GM21619 (cell line): ENCODE measurements around the gene FGF18.
A peak's percentile ranks its signal among the peaks of the same experiment; 100 is the strongest.

Experiments
- ATAC-seq: cut with Tn5 transposase; IDR thresholded peaks from one replicate; pipeline ENCODE4 v1.9.1; 2021; ENCODE audit not compliant: unreplicated experiment

The FGF18 gene

DNA sequence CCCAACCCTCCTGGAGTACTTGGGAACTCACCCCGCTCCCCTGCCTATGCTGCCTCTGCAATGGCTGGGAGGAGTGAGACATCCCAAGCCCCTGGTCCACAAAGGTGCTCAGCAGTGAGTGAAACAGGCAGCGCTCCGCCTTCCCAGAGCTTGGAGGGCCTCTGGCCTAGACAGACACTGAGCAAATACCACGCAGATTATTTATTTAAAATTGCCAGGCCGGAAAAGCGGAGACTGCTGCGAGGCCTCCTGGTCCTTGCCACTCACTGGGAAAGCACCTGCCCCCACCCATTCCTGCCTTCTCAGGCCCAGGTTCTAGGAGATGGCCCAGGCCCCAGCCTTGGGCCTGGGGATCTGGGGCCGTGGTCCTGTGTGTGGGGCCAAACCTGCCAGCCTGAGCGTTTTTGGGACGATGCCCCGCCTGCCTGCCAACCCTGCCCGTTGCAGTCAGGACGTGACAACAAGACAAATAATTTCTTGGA lies 17.4 kb downstream of the FGF18 start:
- no peak for ATAC-seq

DNA sequence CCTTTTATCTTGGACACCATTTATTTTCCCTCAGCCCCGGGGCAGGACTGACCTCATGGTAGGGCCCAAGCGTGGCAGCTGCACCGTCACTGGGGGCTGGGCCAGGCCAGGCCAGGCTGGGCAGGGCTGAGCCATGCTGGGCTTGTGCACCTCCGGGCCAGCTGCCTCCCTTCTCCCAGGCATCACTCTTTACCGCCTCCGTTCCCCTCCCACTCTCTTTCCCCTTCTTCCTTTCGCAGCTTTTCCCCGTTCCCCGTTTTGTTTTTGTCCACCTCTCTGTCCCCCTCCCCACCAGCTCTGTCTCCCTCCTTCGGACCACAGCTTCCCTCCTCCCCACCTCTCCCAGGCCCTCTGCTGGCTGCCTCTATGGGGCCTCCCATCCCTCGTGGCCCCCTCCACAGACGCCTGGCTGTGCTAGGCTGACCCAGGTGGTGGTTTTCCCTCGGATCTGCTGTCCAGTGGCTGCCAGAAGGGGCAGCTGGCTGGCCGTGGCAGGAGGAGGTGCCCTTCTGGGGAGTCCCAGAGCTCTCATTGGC lies 17.9 kb downstream of the FGF18 start:
- no peak for ATAC-seq

DNA sequence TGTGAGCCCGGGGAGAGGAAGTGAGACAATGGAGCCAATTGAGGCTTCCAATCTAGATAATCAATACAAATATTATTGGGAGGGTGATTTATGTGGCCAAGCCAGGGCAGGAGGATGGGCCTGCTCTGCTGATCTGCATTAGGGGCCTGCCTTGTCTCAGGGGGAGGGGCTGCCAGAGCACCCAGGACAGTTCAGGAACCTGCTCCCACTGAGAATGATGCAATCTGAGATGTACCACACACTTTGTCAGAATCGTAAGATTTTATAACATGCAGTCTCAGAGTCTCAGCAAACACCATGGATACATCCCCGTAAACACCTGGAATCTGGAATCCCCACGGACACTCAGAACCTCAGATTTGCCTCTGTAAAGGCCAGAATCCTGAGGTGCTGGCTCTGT lies 19.3 kb downstream of the FGF18 start:
- no peak for ATAC-seq

DNA sequence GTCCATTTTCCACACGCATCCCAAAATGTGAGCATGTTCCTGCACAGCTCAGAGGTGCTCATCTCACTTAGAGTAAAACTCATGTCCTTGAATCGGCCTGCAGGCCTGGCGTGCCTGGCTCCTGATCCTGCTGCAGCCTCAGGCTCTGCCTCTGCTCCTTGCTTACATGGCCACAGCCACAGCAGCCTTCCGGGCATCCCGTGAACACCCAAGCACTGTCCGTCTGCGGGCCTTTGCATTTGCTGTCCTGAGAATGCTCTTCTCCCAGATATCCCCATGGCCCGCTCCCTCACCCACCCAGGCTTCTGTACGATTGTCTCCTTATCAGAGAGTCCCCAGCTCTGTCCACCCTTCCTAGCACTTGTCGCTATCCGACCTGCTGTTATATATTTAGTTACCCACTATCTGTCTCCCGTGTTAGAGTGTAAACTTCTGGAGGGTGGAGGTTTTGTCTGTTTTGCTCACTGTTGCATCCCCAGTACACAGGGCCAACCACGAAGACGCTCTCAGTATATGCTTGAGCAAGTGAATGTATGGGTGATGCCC lies 21.9 kb downstream of the FGF18 start:
- no peak for ATAC-seq

DNA sequence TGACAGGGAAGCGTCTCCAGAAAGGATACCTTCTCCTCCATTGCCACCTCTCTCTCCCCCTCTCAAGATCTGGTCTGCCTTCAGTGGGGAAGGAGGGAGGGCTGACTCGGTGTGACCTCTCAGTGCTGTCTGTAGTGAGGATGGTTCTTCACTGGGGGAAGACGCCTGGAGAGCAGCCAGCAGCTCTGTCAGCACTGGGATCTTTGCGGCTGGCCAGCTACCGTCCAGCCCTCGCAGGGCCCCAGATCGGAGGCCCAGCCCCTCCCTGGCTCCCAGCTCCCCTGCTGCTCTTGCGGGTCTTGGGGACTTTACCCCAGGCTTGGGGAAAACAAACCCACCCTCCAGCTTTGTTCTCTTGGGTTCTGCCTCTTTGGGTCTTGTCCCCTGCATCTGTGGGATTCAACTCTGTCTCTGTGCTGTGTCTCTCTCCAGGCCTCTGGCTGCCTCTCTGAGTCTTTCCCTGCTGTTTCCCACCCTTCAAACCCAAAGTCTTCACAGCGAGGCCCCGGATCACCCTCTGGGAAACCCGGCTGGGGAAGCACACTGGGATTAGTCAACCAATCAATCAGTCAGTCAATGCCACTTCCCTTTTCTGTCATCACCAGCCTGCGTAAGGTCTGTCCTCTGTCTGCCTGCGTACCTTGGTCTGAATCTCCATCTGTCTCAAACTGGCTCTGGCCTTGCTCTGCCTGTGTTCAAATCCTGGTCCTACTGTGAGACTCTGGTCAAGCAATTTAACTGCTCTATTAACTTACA lies 23.0 kb downstream of the FGF18 start:
- ATAC-seq, result peak; percentile 50

DNA sequence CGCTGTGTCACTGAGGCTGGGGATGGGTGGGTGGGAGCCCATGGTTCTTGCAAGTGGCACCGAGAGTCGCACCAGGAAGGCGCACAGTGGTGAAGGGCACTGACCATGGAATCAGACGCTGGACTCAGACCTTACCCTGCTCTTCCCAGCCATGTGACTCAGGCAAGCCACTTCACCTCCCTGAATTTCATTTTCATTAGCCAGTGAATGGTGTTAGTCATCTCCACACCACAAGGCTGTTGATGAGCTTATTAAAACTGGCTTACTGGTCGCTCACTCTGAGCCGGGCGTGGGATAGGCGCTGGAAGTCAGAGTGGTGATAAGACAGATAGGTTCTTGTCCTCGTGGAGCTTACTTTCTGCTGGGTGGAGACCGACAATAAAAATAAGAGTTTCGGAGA lies 25.1 kb downstream of the FGF18 start:
- no peak for ATAC-seq

DNA sequence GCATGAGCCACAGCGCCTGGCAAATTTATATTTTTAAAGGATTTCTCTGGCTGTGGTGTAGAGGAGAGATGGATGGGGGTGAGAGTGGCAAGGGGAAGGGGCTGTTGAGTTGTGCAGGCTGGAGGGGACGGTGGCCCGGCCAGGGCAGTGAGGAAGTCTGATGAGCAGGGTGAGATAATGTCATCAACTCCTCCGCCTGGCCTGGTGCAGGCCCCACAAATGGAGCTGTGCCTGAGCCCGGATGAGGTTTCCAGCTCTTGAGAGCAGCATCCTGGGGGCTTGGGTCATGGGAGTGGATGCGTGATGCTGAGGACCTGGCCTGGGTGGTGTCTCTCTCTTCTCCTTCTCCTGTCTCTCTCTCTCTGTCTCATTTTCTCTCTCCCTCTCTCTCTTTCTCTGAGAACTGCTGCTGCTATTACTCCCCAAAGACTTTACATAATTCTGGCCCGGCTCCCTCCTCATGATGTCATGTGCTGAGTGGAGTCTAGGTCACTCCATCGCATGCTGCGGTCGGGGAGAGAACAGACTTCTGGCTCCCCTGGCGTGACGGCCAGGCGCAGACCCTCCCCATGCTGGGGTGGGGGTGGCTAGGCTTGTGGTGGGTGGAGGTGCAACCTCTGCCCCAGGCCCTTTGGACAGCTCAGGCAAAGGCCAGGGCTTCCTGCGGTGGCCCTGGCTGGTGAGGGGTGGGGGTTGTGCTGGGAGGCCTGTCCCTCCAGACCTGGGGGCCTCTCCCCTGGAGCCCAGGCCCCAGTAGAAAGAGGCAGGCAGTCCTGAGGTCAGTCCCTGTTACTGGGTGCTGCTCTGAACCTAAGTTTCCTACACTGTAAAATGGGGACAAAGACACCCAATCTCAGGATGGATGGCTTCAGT lies 26.4 kb downstream of the FGF18 start:
- ATAC-seq, result no peak

DNA sequence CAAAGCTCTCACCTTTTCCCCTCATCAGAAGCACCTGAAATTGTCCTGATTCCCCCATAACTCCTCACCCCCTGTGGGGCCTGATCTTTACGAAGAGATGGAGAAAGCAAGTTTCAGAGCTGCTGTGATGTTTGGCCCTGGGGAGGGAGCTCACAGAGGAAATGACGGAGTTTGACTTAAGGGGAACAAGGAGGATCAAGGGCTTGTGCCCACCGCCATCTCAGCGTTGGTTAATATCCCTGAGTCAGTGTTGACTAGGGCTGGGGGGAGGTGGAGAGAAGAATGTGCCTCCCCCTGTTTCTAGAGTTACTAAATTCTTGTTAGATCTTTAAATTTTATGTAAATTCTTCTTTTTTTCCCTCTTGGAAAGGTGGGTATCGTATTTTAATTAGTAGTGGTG lies 27.8 kb downstream of the FGF18 start:
- ATAC-seq, result no peak

DNA sequence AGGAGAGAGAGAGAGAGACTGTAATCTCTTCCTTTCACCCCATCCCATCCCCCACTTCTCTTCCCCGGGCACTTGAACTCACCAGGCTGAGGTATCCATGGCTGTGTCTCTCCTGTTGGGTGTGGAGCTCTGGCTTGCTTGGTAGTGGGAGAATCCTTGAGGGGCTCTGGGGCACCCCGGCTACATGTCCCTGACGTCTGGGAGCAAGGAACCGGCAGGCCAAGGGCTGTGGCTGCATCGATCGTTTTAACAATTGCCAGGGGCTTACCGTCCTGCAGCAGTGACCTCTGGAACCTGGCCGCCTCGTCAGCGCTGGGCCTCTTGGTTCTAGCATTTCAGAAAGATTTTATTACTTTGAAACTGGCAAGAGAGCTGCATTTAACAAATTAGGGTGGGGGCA lies 30.0 kb downstream of the FGF18 start:
- no peak for ATAC-seq

DNA sequence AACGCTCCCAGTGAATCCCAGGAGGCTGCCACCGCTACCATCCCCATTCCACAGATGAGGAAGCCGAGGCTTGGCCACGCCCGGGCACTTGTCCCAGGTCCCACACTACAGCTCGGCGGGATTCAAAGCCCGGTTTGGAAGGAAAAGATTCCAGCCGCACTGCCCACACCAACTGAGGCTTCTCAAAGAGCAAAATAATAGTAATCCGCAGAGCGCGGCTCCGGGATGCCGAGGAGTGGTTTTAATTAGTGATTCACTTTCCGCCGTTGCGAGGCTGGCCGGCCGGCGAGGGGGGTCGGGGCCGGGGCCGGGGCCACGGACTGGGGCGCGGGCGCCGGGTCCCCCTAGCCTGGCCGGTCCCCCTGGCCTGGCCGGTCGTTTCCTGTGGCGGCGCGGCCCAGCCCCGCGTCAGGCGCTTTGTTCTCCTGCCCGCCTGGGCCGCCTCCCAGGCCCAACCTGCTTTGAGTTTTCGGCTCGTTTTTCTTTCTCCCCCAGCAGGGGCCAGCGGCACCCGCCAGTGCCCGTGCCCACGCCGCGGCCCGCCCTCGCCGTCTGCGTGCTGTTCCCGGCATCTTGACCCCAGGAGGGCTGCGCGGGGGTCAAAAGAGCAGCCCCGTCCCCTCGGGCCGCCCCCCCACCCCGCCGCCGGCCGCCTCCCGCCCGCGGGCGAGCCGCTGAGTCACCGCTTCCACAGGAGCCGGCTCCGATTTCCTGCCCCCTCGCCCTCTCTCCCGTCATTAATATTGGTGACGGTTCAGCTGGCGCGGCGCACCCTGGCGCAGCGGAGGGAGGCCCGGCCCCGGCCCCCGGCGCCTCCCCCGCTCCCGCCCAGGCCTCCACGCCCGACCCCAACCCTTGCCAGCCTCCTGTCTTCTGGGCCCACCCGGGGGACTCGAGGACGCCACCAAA lies 31.2 kb downstream of the FGF18 start:
- ATAC-seq, result no peak

DNA sequence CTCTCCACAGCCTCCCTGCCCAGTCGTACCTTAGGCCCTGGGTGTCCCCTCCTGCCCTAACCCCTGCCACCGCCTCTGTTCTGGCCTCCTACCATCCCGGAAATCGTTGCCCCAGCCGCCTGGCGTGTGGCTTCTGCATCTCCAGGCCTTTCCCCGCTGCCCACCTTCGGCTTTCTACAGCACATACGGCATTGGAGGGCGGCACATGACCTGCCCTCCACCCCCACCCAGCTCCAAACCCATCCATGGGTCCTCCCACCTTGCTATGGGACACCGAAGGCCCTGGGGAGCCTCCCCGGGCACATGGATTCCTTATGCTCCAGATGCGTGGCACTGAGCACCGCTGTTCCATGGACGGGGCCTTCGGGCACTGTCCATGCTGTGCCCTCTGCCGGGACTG lies 32.0 kb downstream of the FGF18 start:
- no peak for ATAC-seq

DNA sequence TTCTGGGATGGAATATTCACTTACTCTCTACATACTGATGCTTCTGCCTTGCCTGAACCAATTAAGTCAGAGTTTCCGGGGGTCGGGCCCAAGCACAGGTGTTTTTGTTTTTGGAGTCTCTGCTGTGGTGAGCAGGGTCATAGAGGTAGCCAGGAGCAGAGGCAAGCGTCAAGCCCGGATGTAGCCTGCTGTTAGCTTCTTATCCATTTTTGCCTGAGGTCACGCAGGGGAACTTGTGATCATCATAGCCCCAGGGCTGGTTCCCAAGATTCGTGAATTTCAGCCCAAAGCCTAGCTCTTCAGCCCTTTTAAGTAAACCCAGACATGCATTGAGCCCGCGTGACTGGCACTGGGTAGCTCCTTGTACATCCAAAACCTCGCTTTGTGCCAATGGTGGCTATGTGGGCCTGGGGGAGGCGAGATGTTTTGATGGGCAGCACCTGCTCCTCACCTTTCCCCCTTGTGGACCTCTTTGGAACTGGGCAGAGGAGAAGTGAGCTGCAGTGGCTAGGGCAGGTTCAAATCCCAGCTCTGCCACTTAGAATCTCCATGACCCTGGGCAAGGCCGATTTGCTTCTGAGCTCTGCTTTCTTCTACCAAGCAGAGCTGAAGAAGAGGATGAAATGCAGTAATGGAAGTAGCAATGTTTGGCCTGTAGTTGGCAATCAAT lies 33.7 kb downstream of the FGF18 start:
- no peak for ATAC-seq

DNA sequence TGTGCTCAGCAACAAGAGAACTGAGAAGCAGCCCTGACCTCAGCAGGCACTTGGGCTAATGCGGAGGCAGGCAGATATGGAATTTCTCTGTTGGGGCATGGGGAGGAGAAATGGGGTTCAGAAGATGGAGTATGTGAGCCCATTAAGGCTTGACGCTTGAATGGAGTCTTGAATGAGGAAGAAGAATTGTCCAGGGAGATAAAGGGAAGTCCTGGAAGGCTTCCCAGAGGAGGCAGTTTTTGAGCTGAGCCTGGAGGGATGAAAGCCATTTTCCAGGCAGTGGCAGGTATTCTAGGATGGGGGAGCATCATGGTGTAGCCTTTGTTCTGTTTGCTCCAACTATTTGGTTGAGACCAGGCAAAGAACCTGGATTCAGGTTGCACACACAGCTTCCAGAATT lies 34.5 kb downstream of the FGF18 start:
- ATAC-seq, result no peak

DNA sequence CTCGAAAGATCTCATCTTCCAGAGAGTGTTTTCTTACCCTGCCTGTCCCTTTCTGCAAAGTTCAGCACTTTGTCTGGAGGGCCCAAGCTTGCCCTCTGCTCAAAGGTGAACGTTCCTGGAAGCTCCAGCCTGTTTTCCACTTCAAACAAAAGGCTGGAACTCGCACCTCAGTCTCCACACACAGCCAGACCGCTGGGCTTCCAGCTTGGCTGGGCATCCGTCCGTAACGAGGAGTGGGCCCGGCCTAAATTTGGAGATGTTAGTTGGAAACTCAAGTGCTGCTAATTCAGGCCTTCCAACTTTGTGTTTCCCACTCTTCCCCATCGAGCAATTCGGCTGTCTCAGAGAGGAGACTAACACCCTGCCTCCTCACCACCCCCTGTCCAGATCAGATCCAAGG lies 35.1 kb downstream of the FGF18 start:
- no peak for ATAC-seq

DNA sequence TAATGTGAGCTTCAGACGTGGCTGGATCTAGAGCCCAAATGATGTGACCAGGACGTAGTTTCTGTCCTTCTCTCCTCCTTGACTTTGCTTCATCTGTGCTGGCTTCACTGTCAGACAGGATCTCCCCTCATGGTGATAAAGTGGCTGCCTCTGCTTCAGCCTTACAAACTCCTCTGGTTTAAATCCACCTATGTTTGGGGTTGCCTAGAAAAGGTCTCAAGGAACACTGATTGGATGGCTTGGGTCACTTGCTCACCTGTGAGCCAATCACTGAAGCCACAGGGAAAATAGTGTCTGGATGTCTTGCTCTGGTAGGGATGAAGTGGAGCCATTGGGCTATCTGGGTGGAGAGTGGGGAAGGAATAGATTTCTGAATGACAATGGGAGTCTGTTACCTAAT lies 36.1 kb downstream of the FGF18 start:
- ATAC-seq, result no peak

DNA sequence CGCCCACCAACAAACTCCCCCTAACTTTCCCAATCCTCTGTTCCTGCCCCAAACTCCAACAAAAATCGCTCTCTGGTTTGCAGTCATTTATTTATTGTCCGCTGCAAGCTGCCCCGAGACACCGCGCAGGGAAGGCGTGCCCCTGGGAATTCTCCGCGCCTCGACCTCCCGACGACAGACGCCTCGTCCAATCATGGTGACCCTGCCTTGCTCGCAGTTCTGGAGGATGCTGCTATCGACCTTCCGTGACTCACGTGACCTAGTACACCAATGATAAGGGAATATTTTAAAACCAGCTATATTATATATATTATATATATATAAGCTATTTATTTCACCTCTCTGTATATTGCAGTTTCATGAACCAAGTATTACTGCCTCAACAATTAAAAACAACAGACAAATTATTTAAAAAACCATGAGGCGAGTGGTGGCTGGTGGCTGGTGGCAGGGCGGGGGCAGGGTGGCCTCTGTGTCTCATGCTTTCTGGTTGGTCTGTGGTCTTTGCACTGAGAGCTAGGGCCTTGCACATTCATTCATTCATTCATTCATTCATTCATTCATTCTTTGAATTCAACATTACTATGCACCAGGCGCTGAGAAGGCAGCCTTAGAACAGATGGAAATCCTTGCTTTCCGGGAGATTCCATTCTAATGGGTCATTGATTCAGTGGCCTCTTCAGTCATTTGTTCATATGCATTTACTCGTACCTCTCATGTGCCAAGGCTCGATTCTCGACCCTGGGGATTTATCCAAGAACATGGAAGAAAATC lies 37.9 kb downstream of the FGF18 start:
- no peak for ATAC-seq

DNA sequence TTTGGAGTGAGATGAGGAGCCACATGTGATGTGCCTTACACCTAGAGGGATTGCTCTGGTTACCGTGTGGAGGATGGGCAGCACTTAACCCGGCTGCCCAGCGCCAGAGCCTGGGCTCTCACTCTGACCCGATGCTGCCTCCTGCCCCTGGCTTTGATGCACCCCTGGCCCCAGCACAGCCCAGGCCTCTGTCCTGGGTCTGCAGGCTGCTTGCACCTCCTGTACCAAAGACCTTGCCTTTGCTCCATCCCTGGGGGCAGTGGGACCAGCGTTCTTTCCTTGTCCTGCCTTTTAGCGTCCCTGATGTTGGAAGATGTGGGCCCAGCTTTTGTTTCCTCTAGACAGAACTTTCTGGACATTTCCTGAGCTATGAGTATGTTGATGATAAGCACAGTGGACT lies 40.4 kb downstream of the FGF18 start:
- no peak for ATAC-seq

DNA sequence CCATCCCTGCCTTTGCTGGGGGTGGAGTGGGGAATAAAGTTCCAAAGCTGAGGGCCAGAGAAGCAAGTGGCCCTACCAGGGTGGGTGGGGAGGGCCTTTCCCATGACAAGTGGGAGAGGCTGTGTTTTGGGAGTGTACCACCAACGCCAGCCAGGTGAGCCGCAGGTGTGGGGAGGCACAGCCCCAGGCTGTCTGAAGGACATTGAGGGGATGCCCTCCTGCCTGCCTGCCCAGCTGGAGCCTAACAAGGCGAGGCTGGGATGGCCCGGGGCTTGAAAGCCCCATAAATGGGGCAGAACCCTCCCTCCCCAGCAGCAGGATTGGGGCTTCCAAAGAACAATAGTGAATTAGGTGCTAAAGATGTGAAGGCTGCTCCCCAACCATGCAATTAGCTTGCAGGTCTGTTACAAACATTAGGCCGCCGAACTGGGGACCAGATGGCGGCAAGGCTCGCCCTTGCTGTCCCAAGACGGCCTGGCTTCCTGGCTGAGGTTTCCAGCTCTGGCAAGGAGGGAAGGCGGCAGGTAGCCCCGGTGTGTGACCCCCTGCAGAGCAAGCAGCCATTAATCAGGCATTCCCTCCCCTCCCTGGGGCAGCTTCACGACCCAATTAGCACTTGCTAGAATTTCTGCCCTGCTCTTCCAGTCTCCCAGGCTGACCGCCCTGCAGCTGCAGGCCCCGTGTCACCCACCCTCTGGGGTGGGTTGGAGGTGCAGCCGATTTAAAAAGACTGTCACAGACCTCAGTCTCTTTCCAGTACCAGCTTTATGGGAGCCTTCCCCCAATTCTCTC lies 42.9 kb downstream of the FGF18 start:
- ATAC-seq, result no peak
